Activated B cell treated with CpG ODN at 0.5 μM for 24 hours (primary cell): ENCODE results near the gene RORB. TPM values are rescaled to one million over a fixed set of nuclear protein-coding genes. Genes with fewer than 3 reads are reported as not detected.

Experiments used
- ATAC-seq: fragments of 200-7000 bp; cut with Tn5 transposase; one replicate; pipeline ENCODE4 v1.10.0; 2021; ENCODE audit warnings: low read depth, mild to moderate bottlenecking, moderate library complexity
- CTCF ChIA-PET: fragments of 350-600 bp; sonication (Branson Sonifier 250); formaldehyde crosslinking; loops from one replicate; lab custom pipeline; 2021; ENCODE audit warnings: antibody characterized with exemption; lab: Charles Lee
- POLR2A ChIA-PET: fragments of 350-600 bp; sonication (Branson Sonifier 250); formaldehyde crosslinking; loops from one replicate; lab custom pipeline; 2021; ENCODE audit warnings: antibody characterized with exemption; lab: Charles Lee
- DNase-seq: peaks from one replicate; pipeline ENCODE4 v3.0.0; 2022
- H3K27ac Mint-ChIP-seq: one replicate; pipeline ENCODE4 v1.8.0; 2020; ENCODE audit warnings: mixed read lengths
- H3K27me3 Mint-ChIP-seq: one replicate; pipeline ENCODE4 v1.8.0; 2021; ENCODE audit warnings: mixed read lengths
- H3K36me3 Mint-ChIP-seq: one replicate; pipeline ENCODE4 v1.8.0; 2021; ENCODE audit warnings: low read depth, mixed read lengths
- H3K4me1 Mint-ChIP-seq: one replicate; pipeline ENCODE4 v1.8.0; 2021; ENCODE audit warnings: mixed read lengths
- H3K4me3 Mint-ChIP-seq: one replicate; pipeline ENCODE4 v1.8.0; 2020; ENCODE audit warnings: mild to moderate bottlenecking, mixed read lengths
- H3K9me3 Mint-ChIP-seq: one replicate; pipeline ENCODE4 v1.8.0; 2020; ENCODE audit warnings: mixed read lengths
- intact Hi-C: fragments of 100-400 bp; cut with micrococcal nuclease; formaldehyde crosslinking; loops from one replicate; pipeline ENCODE4 v1.15.1; 2024
- total RNA-seq: library from RNA; stranded (reverse); gene quantifications from 2 replicates; pipeline ENCODE4 v1.2.3, GENCODE V29; 2022
- TF ChIP-seq, protein P1 (sequence below): fragments of 200-600 bp; IDR thresholded peaks from one replicate; pipeline ENCODE4 v1.8.0; 2022; ENCODE audit warnings: antibody characterized with exemption, mild to moderate bottlenecking

Gene RORB
- total RNA-seq, 1 donor from 2014 or later = not detected

DNA sequence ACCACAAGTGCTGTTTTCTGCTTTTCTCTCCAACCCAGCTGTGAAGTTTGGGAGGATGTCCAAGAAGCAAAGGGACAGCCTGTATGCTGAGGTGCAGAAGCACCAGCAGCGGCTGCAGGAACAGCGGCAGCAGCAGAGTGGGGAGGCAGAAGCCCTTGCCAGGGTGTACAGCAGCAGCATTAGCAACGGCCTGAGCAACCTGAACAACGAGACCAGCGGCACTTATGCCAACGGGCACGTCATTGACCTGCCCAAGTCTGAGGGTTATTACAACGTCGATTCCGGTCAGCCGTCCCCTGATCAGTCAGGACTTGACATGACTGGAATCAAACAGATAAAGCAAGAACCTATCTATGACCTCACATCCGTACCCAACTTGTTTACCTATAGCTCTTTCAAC lies 145.2 kb downstream of the RORB start:
- H3K36me3 Mint-ChIP-seq = no peaks in the 10 kb centered on the region

DNA sequence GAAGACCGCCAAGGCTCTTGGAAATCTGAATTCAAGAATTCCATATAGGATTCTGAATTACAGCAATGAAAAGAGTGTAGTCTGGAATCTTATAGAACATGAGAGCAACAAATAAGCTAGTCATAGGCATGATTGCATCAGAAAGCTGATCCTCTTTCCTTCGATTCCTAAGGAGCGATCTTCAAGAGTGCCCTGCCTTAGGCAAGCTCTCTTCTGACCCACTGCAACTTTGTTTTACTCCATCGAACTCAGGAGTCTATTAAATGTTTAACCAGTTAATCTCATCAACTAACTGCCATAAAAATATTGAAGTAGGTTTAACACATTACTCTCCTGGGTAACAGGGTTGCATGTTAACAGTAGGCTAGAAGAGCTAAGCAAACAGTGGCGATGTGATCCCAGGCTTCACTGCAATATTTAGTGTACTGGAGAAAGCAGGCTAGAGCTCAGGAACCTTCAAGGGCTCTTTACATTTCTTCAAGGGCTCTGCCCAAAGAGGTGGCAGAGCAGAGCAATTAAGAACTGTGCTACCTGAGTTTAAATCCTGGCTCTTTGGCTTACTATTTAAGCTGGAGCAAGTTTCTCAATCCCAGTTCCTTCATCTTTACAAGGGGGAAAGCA lies 146.3 kb downstream of the RORB start:
- TF ChIP-seq, protein P1, sequence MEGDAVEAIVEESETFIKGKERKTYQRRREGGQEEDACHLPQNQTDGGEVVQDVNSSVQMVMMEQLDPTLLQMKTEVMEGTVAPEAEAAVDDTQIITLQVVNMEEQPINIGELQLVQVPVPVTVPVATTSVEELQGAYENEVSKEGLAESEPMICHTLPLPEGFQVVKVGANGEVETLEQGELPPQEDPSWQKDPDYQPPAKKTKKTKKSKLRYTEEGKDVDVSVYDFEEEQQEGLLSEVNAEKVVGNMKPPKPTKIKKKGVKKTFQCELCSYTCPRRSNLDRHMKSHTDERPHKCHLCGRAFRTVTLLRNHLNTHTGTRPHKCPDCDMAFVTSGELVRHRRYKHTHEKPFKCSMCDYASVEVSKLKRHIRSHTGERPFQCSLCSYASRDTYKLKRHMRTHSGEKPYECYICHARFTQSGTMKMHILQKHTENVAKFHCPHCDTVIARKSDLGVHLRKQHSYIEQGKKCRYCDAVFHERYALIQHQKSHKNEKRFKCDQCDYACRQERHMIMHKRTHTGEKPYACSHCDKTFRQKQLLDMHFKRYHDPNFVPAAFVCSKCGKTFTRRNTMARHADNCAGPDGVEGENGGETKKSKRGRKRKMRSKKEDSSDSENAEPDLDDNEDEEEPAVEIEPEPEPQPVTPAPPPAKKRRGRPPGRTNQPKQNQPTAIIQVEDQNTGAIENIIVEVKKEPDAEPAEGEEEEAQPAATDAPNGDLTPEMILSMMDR = no peak
- no peak overlapping the region for H3K4me3 Mint-ChIP-seq
- CTCF ChIA-PET = interaction anchor here (0.7 to 2.1 kb wide), 10 partner anchors 20 to 1442 kb away, joined by 3 to 11 read pairs (median 4); no protein-coding TSS in a partner anchor
- no peak for ATAC-seq
- H3K27ac Mint-ChIP-seq = no peak overlapping the region
- POLR2A ChIA-PET = no interaction called here
- no peak for DNase-seq
- intact Hi-C loops = no loop called here
- no peaks in the 10 kb centered on the region for H3K4me1 Mint-ChIP-seq
- no peaks in the 10 kb centered on the region for H3K36me3 Mint-ChIP-seq
- no peaks in the 10 kb centered on the region for H3K9me3 Mint-ChIP-seq
- peaks cover 16% of the 10 kb centered on the region for H3K27me3 Mint-ChIP-seq

More for the DNA sequence above, 145.2 kb downstream of the RORB start:
- H3K4me1 Mint-ChIP-seq = no peaks in the 10 kb centered on the region
- intact Hi-C loops = no loop called here
- no peak overlapping the region for H3K27ac Mint-ChIP-seq
- ATAC-seq (no peak), DNase-seq (no peak)
- CTCF ChIA-PET = interaction anchor here (1.6 to 1.7 kb wide), 2 partner anchors 46 to 1441 kb away, joined by 5 read pairs; no protein-coding TSS in a partner anchor
- POLR2A ChIA-PET = no interaction called here
- no peak overlapping the region for H3K4me3 Mint-ChIP-seq
- peaks cover 14% of the 10 kb centered on the region for H3K27me3 Mint-ChIP-seq
- H3K9me3 Mint-ChIP-seq = no peaks in the 10 kb centered on the region
- TF ChIP-seq, protein P1 = no peak

DNA sequence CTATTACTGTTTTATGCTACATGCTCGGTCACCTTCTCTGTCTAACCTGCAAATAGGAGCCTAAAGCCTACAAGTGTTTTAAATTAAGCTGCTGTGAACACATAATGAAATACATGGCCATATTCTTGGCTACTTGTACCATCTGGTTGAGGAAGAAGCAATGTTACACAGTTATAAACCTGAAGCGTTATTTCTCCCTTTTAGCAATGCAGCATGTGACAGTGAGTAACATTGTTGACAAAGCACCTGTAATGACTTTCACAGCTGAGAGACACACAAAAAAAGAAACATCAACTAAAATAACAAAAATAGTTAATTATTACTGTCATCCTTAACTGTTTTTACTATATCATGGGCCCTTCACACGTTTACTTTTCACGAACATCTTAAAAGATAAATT lies 146.9 kb downstream of the RORB start:
- DNase-seq = no peak
- intact Hi-C loops = no loop called here
- ChIA-PET POLR2A (no interaction called here), CTCF (interaction anchor here (0.7 to 2.1 kb wide), 9 partner anchors 19 to 1443 kb away, joined by 3 to 11 read pairs (median 5); no protein-coding TSS in a partner anchor)
- no peak for ATAC-seq
- Mint-ChIP-seq H3K9me3 (no peaks in the 10 kb centered on the region), H3K27ac (no peak overlapping the region), H3K4me1 (no peaks in the 10 kb centered on the region), H3K36me3 (no peaks in the 10 kb centered on the region), H3K4me3 (no peak overlapping the region), H3K27me3 (peaks cover 19% of the 10 kb centered on the region)
- TF ChIP-seq, protein P1 = no peak

DNA sequence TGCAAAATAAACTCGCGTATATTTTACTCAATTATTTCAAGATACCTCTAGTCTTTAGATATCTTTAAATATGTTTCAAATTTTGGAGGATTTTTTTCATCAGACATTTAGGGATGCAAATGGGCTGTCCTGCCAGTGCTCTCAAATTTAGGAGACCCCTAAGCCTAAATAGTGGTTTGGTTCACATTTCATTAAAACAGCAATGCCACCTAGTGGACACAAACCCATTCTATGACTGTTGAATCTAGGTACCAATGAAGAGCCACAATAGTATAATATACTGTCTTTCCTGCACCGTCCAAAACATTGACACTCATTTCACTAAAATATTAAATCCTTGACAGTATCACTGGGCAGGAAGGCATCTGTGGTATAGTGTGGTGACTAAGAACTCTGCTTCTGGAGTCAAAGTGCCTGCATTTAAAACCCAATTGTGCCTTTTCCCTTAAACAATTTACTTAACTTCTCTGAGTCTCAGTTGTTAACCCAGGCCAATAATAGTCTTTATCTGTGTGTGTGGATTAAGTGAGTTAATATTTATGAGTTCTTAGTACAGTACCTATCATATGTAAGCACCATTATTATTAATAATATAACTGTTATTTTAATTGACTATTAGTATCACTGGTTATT lies 148.0 kb downstream of the RORB start:
- TF ChIP-seq, protein P1 = no peak
- no peak overlapping the region for H3K4me3 Mint-ChIP-seq
- ChIA-PET CTCF (interaction anchor here (0.8 to 1.4 kb wide), 2 partner anchors 68 to 69 kb away, joined by 3 to 4 read pairs; no protein-coding TSS in a partner anchor), POLR2A (no interaction called here)
- H3K27me3 Mint-ChIP-seq = peaks cover 19% of the 10 kb centered on the region
- intact Hi-C loops = loop anchor here (1.0 kb wide), 1 partner anchor 67 kb away; no protein-coding TSS in a partner anchor
- ATAC-seq (no peak), DNase-seq (no peak)
- H3K4me1 Mint-ChIP-seq = no peaks in the 10 kb centered on the region
- H3K27ac Mint-ChIP-seq = no peak overlapping the region
- H3K9me3 Mint-ChIP-seq = no peaks in the 10 kb centered on the region
- no peaks in the 10 kb centered on the region for H3K36me3 Mint-ChIP-seq

DNA sequence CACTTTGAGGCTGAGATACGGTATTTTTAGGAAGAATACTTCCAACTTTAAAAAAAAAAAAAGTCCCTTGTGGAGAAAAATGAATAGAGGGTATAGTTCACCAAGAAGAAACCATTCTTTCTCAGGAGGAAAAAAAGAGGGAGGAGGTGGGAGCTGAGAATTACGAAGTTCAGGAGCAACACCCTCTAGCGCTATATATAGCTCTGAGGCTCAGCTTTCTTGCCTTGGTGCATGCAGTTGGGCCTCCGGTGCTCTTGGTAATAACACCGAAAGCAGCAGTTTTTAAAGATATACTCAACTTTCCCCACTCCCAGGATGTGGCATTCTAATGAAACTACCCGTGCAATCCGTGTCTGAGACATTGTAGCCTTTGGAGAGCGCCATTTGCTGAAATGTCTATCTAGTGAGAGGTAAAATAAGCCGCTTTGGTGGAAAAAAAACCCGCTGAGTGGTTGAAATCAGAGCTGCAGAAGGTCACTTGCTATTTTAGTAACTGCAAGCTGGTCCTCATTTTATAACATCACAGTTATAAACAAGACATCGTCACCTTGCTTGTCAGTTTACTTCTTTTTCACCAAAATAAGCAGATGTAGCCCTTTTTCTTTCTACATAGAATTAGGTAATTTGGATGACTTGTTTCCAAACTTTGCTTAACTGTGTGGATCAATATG lies 156.4 kb downstream of the RORB start:
- ChIA-PET POLR2A (no interaction called here), CTCF (no interaction called here)
- Mint-ChIP-seq H3K27ac (no peak overlapping the region), H3K36me3 (no peaks in the 10 kb centered on the region), H3K27me3 (peaks cover 4% of the 10 kb centered on the region), H3K9me3 (no peaks in the 10 kb centered on the region), H3K4me3 (no peak overlapping the region), H3K4me1 (no peaks in the 10 kb centered on the region)
- DNase-seq = no peak
- no peak for ATAC-seq
- intact Hi-C loops = no loop called here
- TF ChIP-seq, protein P1 = no peak
